Fibroblast of villous mesenchyme (primary cell): ENCODE results near the gene IMPG2. TPM values are rescaled to one million over a fixed set of nuclear protein-coding genes. Genes with fewer than 3 reads are reported as not detected.

Source experiments
- DNase-seq: peaks from one replicate; pipeline ENCODE4 v3.0.0-alpha.2; 2010; ENCODE audit warnings: low read depth
- H3K4me3 ChIP-seq: 2 replicates; pipeline ENCODE4 v1.5.1; 2011; ENCODE audit warnings: low read depth, mild to moderate bottlenecking, low read length
- CTCF ChIP-seq: IDR thresholded peaks from 2 replicates; pipeline ENCODE4 v1.5.1; 2012; ENCODE audit warnings: low read depth, mild to moderate bottlenecking, low read length; ENCODE audit not compliant: insufficient read depth
- total RNA-seq: library from RNA; depleted of rRNA; stranded (reverse); fragments of >200 nt; gene quantifications from 2 replicates; pipeline ENCODE4 v1.2.3, GENCODE V29; 2012

IMPG2 gene
- total RNA-seq, 1 donor, result 0.43 TPM

- H3K4me3 ChIP-seq, result no peak overlapping the region
- DNase-seq, result no peak
- no peak for TF ChIP-seq CTCF
Measured at GRCh38 chr3:101278727-101279126, 41.6 kb downstream of the IMPG2 start.

- H3K4me3 ChIP-seq, result no peak overlapping the region
- no peak for DNase-seq
- TF ChIP-seq CTCF, result no peak
Measured at GRCh38 chr3:101273608-101274007, 46.8 kb downstream of the IMPG2 start.

GRCh38 chr3:101273156-101273555, 47.2 kb downstream of the IMPG2 start:
- DNase-seq, result no peak
- TF ChIP-seq CTCF, result no peak
- H3K4me3 ChIP-seq, result no peak overlapping the region

- TF ChIP-seq CTCF, result no peak
- DNase-seq, result no peak
Measured at GRCh38 chr3:101271728-101272127, 48.6 kb downstream of the IMPG2 start.

GRCh38 chr3:101270149-101270548, 50.2 kb downstream of the IMPG2 start:
- H3K4me3 ChIP-seq, result no peak overlapping the region
- no peak for TF ChIP-seq CTCF
- DNase-seq, result no peak

More at GRCh38 chr3:101271728-101272127, 48.6 kb downstream of the IMPG2 start:
- no peak overlapping the region for H3K4me3 ChIP-seq

GRCh38 chr3:101268971-101269671, 51.3 kb downstream of the IMPG2 start:
- no peak for DNase-seq
- no peak overlapping the region for H3K4me3 ChIP-seq
- no peak for TF ChIP-seq CTCF

- no peak overlapping the region for H3K4me3 ChIP-seq
- no peak for DNase-seq
- TF ChIP-seq CTCF, result no peak
Measured at GRCh38 chr3:101268141-101268540, 52.2 kb downstream of the IMPG2 start.
